Skeletal muscle tissue (tissue), 4 donors: Measurements from ENCODE around the gene KDM6A. TPM values are rescaled to one million over a fixed set of nuclear protein-coding genes. Genes with fewer than 3 reads are reported as not detected.
"Not testable (repeated sequence)": the region's sequence is repeated elsewhere in the genome, so short reads cannot be mapped to it uniquely, and the experiment has no call there.

Source experiments
- H3K27ac ChIP-seq: one replicate; pipeline ENCODE4 v1.7.0; 2013; ENCODE audit warnings: mild to moderate bottlenecking, low read depth, low read length, inconsistent platforms
- H3K27me3 ChIP-seq, 3 donors: one replicate each; pipeline ENCODE4 v1.7.0; 2013; ENCODE audit warnings: low read length in 3 of 3; ENCODE audit not compliant: control insufficient read depth in 3 of 3, insufficient read depth in 3 of 3
- H3K36me3 ChIP-seq, 3 donors: one replicate each; pipeline ENCODE4 v1.7.0; 2013; ENCODE audit warnings: low read length in 3 of 3; ENCODE audit not compliant: control insufficient read depth in 3 of 3, insufficient read depth in 3 of 3
- H3K4me1 ChIP-seq, 3 donors: one replicate each; pipeline ENCODE4 v1.7.0; 2013; ENCODE audit warnings: low read length in 3 of 3, mild to moderate bottlenecking in 3 of 3; ENCODE audit not compliant: control insufficient read depth in 3 of 3, insufficient read depth in 3 of 3
- H3K4me3 ChIP-seq, 3 donors: one replicate each; pipeline ENCODE4 v1.7.0; 2013; ENCODE audit warnings: low read length in 3 of 3
- H3K9ac ChIP-seq, 3 donors: one replicate each; pipeline ENCODE4 v1.7.0; 2013; ENCODE audit warnings: low read length in 3 of 3, mild to moderate bottlenecking in 3 of 3, moderate library complexity in 2 of 3, low read depth in 1 of 3
- H3K9me3 ChIP-seq, 3 donors: one replicate each; pipeline ENCODE4 v1.7.0; 2013; ENCODE audit warnings: low read length in 3 of 3; ENCODE audit not compliant: control insufficient read depth in 3 of 3
- total RNA-seq: library from RNA; depleted of rRNA; stranded (reverse); fragments of >200 nt; gene quantifications from one replicate; pipeline ENCODE4 v1.2.3, GENCODE V29; 2014
- donor health status: Osteomylitis.

Gene KDM6A
- total RNA-seq = 21.9 TPM

DNA sequence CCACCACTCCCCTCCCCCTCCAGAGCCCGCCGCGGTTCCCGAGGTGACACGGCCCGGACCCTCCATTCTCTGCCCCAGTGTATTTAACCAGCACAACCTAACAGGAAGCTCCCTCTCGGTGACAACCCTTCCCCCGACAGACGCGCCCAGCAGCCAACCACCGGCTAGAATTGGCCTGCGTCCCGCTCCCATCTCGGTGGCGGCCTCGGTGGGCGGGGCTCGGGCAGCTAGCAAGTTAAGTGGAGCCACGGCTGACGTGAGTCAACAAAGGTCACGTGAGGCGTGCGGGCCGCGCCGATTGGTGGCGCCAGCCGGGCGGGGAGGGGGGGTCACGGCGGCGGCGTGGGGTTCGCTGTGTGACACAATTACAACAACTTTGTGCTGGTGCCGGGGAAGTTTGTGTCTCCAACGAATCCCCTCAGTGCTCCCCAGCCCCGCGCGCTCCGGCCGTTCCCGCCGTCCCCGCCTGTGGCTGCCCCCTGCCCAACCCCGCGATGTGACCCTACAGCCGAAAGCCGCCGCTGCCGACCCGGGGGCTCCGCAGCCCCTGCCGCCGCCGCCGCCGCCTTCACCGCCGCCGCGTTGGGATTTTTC lies at the start of gene KDM6A:
Gene KDM6A, plus strand, starts transcription at position 368 of the 594 bp plus-strand sequence. CDS start 364 bp downstream, outside the sequence.
- peak within 1 kb of the TSS; percentile 99 for H3K27ac ChIP-seq
- H3K27me3 ChIP-seq = no peaks in the 10 kb centered on the region
- peaks cover 2 to 11% (median 7%) of the 10 kb centered on the region in 3 donors for H3K4me1 ChIP-seq
- no peaks in the 10 kb centered on the region for H3K36me3 ChIP-seq
- H3K4me3 ChIP-seq = peak within 1 kb of the TSS; percentile 75 to 82 (median 81)
- peak within 1 kb of the TSS; percentile 91 to 98 (median 93) for H3K9ac ChIP-seq
- no peaks in the 10 kb centered on the region for H3K9me3 ChIP-seq

DNA sequence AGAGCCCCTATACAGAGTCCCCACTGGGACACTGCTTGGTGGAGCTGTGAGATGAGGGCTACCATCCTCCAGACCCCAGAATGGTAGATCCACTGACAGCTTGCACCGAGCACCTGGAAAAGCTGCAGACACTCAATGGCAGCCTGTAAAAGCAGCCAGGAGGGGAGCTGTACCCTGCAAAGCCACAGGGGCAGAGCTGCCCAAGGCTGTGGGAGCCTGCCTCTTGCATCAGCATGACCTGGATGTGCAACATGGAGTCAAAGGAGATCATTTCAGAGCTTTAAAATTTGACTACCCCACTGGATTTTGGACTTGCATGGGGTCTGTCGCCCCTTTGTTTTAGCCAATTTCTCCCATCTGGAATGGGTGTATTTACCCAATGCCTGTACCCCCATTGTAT lies 49.8 kb upstream of the KDM6A start:
- not testable (repeated sequence) for H3K4me1 ChIP-seq, H3K9me3 ChIP-seq, H3K4me3 ChIP-seq, H3K9ac ChIP-seq, H3K27me3 ChIP-seq, H3K36me3 ChIP-seq, H3K27ac ChIP-seq

DNA sequence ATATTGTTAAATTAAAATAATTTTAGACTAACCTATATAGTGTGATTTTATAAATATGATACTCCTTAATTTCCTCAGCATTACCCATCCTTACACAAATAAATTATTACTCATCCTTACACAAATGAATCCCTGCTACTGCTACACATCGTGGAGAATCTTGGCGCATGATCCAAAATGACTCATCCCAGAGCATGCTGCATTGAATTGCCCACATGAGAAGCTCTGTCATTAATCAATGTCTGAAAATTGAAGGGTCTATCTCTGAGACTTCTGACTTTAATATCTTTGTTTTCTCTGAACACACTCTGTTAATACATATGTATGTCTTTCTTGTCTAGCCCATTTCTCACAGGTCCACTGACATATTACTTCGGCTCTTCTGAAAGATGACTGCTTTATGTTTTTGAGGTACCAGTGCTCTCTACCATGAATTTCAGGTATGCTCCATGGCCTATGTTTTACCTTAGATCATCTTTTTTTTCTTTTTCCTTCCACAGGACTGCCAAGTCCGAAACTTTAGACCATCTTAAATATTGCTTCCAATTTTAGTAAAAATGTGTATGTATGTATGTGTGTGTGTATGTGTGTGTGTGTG lies 44.9 kb upstream of the KDM6A start:
- no peak overlapping the region for H3K9ac ChIP-seq
- no peak overlapping the region for H3K4me3 ChIP-seq
- H3K27ac ChIP-seq = no peak overlapping the region
- H3K9me3 ChIP-seq = no peaks in the 10 kb centered on the region
- H3K4me1 ChIP-seq = no peaks in the 10 kb centered on the region
- no peaks in the 10 kb centered on the region for H3K36me3 ChIP-seq
- no peaks in the 10 kb centered on the region for H3K27me3 ChIP-seq

DNA sequence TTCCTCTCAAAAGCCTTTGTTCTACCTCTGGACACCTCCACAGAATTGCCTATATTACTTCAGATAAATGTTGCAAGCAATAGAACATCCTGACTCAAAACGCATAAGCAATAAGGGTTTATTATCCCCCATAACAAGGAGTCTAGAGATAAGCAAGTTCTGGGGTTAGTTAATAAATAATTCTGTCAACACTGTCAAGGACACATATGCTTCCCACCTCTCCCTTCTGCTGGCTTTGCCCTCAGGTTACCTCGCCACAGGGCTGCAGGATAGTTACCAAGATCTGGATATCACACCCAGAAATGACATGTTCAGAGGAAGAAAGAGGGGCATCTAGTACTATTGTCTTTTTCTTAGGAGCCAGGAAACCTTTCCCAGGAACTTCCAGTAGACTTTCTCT lies 43.2 kb upstream of the KDM6A start:
- H3K27me3 ChIP-seq = no peaks in the 10 kb centered on the region
- no peak overlapping the region for H3K27ac ChIP-seq
- H3K4me1 ChIP-seq = no peaks in the 10 kb centered on the region
- no peak overlapping the region for H3K4me3 ChIP-seq
- no peaks in the 10 kb centered on the region for H3K9me3 ChIP-seq
- no peaks in the 10 kb centered on the region for H3K36me3 ChIP-seq
- no peak overlapping the region for H3K9ac ChIP-seq

DNA sequence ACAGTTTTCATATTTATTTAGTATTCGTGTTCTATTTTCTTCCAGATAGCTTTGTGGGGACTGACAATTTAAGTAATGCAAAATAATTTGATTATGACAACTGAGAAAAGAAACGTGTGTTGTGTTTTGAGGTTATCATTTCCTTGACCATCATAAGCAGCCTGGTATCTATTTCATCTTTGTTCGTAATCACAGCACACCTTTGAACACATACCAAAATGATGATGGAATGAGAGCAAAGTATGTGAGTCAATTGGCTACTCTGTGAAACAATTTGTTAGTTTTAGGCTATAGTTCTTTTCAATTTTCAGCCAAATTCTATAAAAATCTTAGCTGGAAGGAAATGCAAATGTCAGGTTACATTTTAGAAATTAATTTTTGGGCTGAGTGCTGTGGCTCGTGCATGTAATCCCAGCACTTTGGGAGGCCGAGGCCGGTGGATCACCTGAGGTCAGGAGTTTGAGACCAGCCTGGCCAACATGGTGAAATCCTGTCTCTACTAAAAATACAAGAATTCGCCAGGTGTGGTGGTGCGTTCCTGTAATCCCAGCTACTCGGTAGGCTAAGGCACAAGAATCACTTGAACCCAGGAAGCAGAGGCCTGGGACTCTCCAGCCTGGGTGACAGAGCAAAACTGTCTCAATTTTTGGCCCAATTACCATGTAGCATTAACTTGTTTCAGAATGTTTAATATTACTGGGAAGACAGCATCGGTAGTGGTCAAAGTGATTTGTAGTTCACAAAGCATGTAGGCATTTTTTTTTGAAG lies 30.3 kb upstream of the KDM6A start:
- H3K4me1 ChIP-seq = no peaks in the 10 kb centered on the region
- H3K27me3 ChIP-seq = no peaks in the 10 kb centered on the region
- no peak overlapping the region for H3K9ac ChIP-seq
- no peak overlapping the region for H3K27ac ChIP-seq
- no peaks in the 10 kb centered on the region for H3K36me3 ChIP-seq
- no peaks in the 10 kb centered on the region for H3K9me3 ChIP-seq
- H3K4me3 ChIP-seq = no peak overlapping the region

DNA sequence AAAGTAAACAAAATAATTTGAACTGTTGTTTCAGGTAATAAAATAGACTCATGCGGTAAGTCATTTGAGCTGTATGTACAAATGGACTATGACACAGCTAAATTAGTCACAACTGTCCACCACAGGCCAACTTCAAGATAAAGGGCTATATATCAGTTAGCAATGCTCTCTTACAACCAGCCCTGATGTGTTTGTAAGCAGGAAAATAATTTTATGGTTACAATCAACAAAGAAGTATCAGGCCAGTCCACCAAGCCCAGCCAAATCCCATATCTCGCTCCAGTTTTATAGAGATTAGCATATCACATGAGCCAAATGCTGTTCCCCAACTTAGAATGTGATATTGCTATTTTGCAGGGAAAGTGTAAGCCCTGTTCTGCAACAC lies 29.7 kb upstream of the KDM6A start:
- Histone ChIP-seq H3K27me3 (no peaks in the 10 kb centered on the region), H3K9me3 (no peaks in the 10 kb centered on the region), H3K9ac (no peak overlapping the region), H3K36me3 (no peaks in the 10 kb centered on the region), H3K4me1 (no peaks in the 10 kb centered on the region), H3K4me3 (no peak overlapping the region), H3K27ac (no peak overlapping the region)

DNA sequence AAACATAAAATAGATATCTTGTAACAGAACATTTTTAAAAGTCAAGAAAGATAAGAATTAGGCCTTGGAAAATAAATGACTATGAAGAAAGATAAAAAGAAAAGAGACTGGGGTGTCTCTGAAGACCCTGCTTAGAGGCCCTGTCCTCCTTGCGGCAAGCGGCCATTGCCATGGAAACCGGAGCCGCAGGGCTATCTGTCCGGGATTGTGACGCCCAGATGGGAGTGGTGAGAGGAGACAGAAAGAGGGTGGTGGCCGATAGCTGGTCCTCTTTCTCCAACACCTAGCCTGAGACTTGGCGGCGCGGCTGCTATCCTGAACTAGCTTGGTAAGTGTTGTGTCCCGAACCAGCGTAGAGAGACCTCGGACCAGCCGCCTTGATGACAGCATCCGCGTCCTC lies 29.2 kb upstream of the KDM6A start, which contains the start of gene DUSP21:
Gene DUSP21, plus strand, starts transcription at position 269 of the 400 bp plus-strand sequence. Its CDS starts 112 bp downstream, at position 381.
- no peak within 1 kb of the TSS for H3K9ac ChIP-seq
- no peak within 1 kb of the TSS for H3K27ac ChIP-seq
- H3K9me3 ChIP-seq = no peaks in the 10 kb centered on the region
- no peaks in the 10 kb centered on the region for H3K27me3 ChIP-seq
- no peak within 1 kb of the TSS for H3K4me3 ChIP-seq
- no peaks in the 10 kb centered on the region for H3K4me1 ChIP-seq
- no peaks in the 10 kb centered on the region for H3K36me3 ChIP-seq

DNA sequence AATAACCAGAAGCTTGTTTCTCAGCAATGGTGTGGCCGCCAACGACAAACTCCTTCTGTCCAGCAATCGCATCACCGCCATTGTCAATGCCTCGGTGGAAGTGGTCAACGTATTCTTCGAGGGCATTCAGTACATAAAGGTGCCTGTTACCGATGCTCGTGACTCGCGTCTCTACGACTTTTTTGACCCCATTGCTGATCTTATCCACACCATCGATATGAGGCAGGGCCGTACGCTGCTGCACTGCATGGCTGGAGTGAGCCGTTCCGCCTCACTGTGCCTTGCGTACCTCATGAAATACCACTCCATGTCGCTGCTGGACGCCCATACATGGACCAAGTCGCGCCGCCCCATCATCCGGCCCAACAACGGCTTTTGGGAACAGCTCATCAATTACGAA lies 28.8 kb upstream of the KDM6A start:
- H3K27me3 ChIP-seq = no peaks in the 10 kb centered on the region
- H3K36me3 ChIP-seq = no peaks in the 10 kb centered on the region
- H3K4me3 ChIP-seq = no peak overlapping the region
- H3K27ac ChIP-seq = no peak overlapping the region
- H3K9ac ChIP-seq = no peak overlapping the region
- H3K4me1 ChIP-seq = no peaks in the 10 kb centered on the region
- no peaks in the 10 kb centered on the region for H3K9me3 ChIP-seq

DNA sequence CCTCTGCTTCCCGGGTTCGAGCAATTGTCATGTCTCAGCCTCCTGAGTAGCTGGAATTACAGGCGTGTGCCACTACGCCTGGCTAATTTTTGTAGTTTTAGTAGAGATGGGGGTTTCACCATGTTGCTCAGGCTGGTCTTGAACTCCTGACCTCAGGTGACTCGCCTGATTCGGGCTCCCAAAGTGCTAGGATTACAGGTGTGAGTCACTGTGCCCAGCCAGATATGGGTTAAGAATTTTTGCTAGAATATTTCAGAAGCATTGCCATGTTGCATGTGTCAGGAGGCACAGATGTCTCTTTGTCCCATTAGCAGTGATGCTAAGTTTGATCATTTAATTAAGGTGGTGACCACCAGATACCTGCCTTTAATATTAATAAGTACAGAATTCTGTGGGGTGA lies 22.1 kb upstream of the KDM6A start:
- H3K9ac ChIP-seq, H3K4me3 ChIP-seq, H3K27me3 ChIP-seq, H3K4me1 ChIP-seq, H3K9me3 ChIP-seq, H3K36me3 ChIP-seq, H3K27ac ChIP-seq: not testable (repeated sequence)

DNA sequence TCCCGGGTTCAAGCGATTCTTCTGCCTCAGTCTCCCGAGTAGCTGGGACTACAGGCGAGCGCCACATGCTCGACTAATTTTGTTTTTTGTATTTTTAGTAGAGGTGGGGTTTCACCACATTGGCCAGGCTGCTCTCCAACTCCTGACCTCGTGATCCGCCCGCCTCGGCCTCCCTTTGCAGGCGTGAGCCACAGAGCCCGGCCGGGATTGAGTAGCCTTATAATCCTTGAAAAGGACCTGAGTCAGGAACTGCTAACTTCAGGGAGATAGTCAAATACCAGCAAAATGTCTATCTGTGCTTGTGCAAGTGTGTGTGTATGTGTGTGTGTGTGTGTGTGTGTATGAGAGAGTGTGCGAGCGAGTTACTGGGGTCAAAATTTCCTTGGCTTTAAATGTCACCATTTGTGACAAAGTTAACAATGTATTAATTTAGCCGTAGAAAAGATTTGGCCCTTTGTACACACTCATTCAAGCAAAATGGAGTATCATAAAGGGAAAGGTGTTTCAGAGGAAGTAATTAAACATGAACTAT lies 1.8 kb upstream of the KDM6A start:
- H3K27me3 ChIP-seq = no peaks in the 10 kb centered on the region
- H3K4me1 ChIP-seq = peaks cover 0 to 7% (median 5%) of the 10 kb centered on the region in 3 donors
- peak overlapping the region; percentile 14 for H3K27ac ChIP-seq
- H3K9ac ChIP-seq = peak overlapping the region; percentile 87 to 98 (median 91)
- no peaks in the 10 kb centered on the region for H3K36me3 ChIP-seq
- H3K9me3 ChIP-seq = no peaks in the 10 kb centered on the region
- H3K4me3 ChIP-seq = peak overlapping the region in 2 of 3 donors; percentile 72 to 82
